Stimulated activated CD8-positive, alpha-beta memory T cell treated with anti-CD3 and anti-CD28 coated beads, Interleukin-4, amount 100 ng/mL, for 4 hours (primary cell): ENCODE results near the gene EXD3.

Experiments used
- DNase-seq, 2 donors: peaks; one replicate each; pipeline ENCODE4 v3.0.0-alpha.2; 2020; ENCODE audit warnings: low read depth in 2 of 2, low spot score in 1 of 2

The EXD3 gene

GRCh38 chr9:137367506-137368430 lies 55.2 kb downstream of the EXD3 start:
- DNase-seq = no peak

GRCh38 chr9:137366891-137367381 lies 56.0 kb downstream of the EXD3 start:
- no peak for DNase-seq

GRCh38 chr9:137366445-137366810 lies 56.5 kb downstream of the EXD3 start:
- no peak for DNase-seq

- no peak for DNase-seq
Observed at GRCh38 chr9:137365552-137366444, 57.2 kb downstream of the EXD3 start.

- DNase-seq = no peak
Observed at GRCh38 chr9:137365056-137365455, 57.9 kb downstream of the EXD3 start.

GRCh38 chr9:137359850-137360249 lies 63.1 kb downstream of the EXD3 start:
- DNase-seq = no peak

- DNase-seq = no peak
Observed at GRCh38 chr9:137358126-137358525, 64.8 kb downstream of the EXD3 start.

GRCh38 chr9:137357166-137357565 lies 65.8 kb downstream of the EXD3 start:
- no peak for DNase-seq

- no peak for DNase-seq
Observed at GRCh38 chr9:137355761-137356365, 67.1 kb downstream of the EXD3 start.

GRCh38 chr9:137354845-137355760 lies 67.9 kb downstream of the EXD3 start:
- DNase-seq = no peak

GRCh38 chr9:137354153-137354844 lies 68.7 kb downstream of the EXD3 start:
- DNase-seq = no peak

GRCh38 chr9:137353223-137354152 lies 69.5 kb downstream of the EXD3 start:
- DNase-seq = no peak

- DNase-seq = no peak
Observed at GRCh38 chr9:137352511-137353222, 70.3 kb downstream of the EXD3 start.

GRCh38 chr9:137351781-137352501 lies 71.0 kb downstream of the EXD3 start:
- DNase-seq = no peak

GRCh38 chr9:137350696-137351584 lies 72.0 kb downstream of the EXD3 start:
- DNase-seq = no peak

GRCh38 chr9:137349471-137350033 lies 73.4 kb downstream of the EXD3 start:
- no peak for DNase-seq
